Measurements from ENCODE around the gene MPPED1. TPM values are rescaled to one million over a fixed set of nuclear protein-coding genes. Genes with fewer than 3 reads are reported as not detected.

Gene MPPED1
- total RNA-seq, 1 donor from 2014 or later, result not detected

- DNase-seq (ENCODE audit: low spot score), result no peak
- H3K27ac Mint-ChIP-seq, result no peak overlapping the region
- no peaks in the 10 kb centered on the region for H3K4me1 Mint-ChIP-seq (ENCODE audit: low read depth)
- no peaks in the 10 kb centered on the region for H3K9me3 Mint-ChIP-seq
- H3K27me3 Mint-ChIP-seq (ENCODE audit: insufficient read depth), result peaks cover 1% of the 10 kb centered on the region
- no peaks in the 10 kb centered on the region for H3K36me3 Mint-ChIP-seq (ENCODE audit: low read depth)
- H3K4me3 Mint-ChIP-seq, result no peak overlapping the region
- intact Hi-C loops (cut with micrococcal nuclease), result no loop called here
These were observed 121.3 kb downstream of the MPPED1 start for GRCh38 chr22:43533156-43533530.

GRCh38 chr22:43533656-43534428 lies 122.0 kb downstream of the MPPED1 start:
- no peak overlapping the region for H3K4me3 Mint-ChIP-seq
- H3K27ac Mint-ChIP-seq, result no peak overlapping the region
- H3K4me1 Mint-ChIP-seq (ENCODE audit: low read depth), result no peaks in the 10 kb centered on the region
- H3K9me3 Mint-ChIP-seq, result no peaks in the 10 kb centered on the region
- no peaks in the 10 kb centered on the region for H3K36me3 Mint-ChIP-seq (ENCODE audit: low read depth)
- H3K27me3 Mint-ChIP-seq (ENCODE audit: insufficient read depth), result peaks cover 2% of the 10 kb centered on the region
- intact Hi-C loops (cut with micrococcal nuclease), result no loop called here
- no peak for DNase-seq (ENCODE audit: low spot score)

GRCh38 chr22:43534916-43535315 lies 123.1 kb downstream of the MPPED1 start:
- no peaks in the 10 kb centered on the region for H3K36me3 Mint-ChIP-seq (ENCODE audit: low read depth)

GRCh38 chr22:43535336-43535735 lies 123.5 kb downstream of the MPPED1 start:
- Mint-ChIP-seq H3K4me1 (ENCODE audit: low read depth) (no peaks in the 10 kb centered on the region), H3K27me3 (ENCODE audit: insufficient read depth) (peaks cover 2% of the 10 kb centered on the region), H3K4me3 (no peak overlapping the region), H3K9me3 (no peaks in the 10 kb centered on the region), H3K27ac (no peak overlapping the region), H3K36me3 (ENCODE audit: low read depth) (no peaks in the 10 kb centered on the region)
- intact Hi-C loops (cut with micrococcal nuclease), result no loop called here
- DNase-seq (ENCODE audit: low spot score), result no peak

More at GRCh38 chr22:43534916-43535315, 123.1 kb downstream of the MPPED1 start:
- no peaks in the 10 kb centered on the region for H3K9me3 Mint-ChIP-seq
- no peaks in the 10 kb centered on the region for H3K4me1 Mint-ChIP-seq (ENCODE audit: low read depth)
- H3K4me3 Mint-ChIP-seq, result no peak overlapping the region
- no peak for DNase-seq (ENCODE audit: low spot score)
- intact Hi-C loops (cut with micrococcal nuclease), result no loop called here
- H3K27ac Mint-ChIP-seq, result no peak overlapping the region
- peaks cover 2% of the 10 kb centered on the region for H3K27me3 Mint-ChIP-seq (ENCODE audit: insufficient read depth)

GRCh38 chr22:43535741-43536140 lies 123.9 kb downstream of the MPPED1 start:
- no peaks in the 10 kb centered on the region for H3K9me3 Mint-ChIP-seq
- H3K4me1 Mint-ChIP-seq (ENCODE audit: low read depth), result no peaks in the 10 kb centered on the region
- DNase-seq (ENCODE audit: low spot score), result no peak
- intact Hi-C loops (cut with micrococcal nuclease), result no loop called here
- peaks cover 2% of the 10 kb centered on the region for H3K27me3 Mint-ChIP-seq (ENCODE audit: insufficient read depth)
- no peak overlapping the region for H3K4me3 Mint-ChIP-seq
- no peaks in the 10 kb centered on the region for H3K36me3 Mint-ChIP-seq (ENCODE audit: low read depth)
- no peak overlapping the region for H3K27ac Mint-ChIP-seq

GRCh38 chr22:43537019-43537585 lies 125.3 kb downstream of the MPPED1 start:
- intact Hi-C loops (cut with micrococcal nuclease), result no loop called here
- H3K4me3 Mint-ChIP-seq, result no peak overlapping the region
- H3K27me3 Mint-ChIP-seq (ENCODE audit: insufficient read depth), result peaks cover 2% of the 10 kb centered on the region

GRCh38 chr22:43539572-43540528 lies 128.0 kb downstream of the MPPED1 start:
- H3K9me3 Mint-ChIP-seq, result no peaks in the 10 kb centered on the region
- H3K36me3 Mint-ChIP-seq (ENCODE audit: low read depth), result no peaks in the 10 kb centered on the region
- no peaks in the 10 kb centered on the region for H3K4me1 Mint-ChIP-seq (ENCODE audit: low read depth)
- no peak overlapping the region for H3K27ac Mint-ChIP-seq
- H3K27me3 Mint-ChIP-seq (ENCODE audit: insufficient read depth), result peaks cover 4% of the 10 kb centered on the region
- H3K4me3 Mint-ChIP-seq, result no peak overlapping the region
- no peak for DNase-seq (ENCODE audit: low spot score)
- intact Hi-C loops (cut with micrococcal nuclease), result no loop called here

More at GRCh38 chr22:43537019-43537585, 125.3 kb downstream of the MPPED1 start:
- Mint-ChIP-seq H3K36me3 (ENCODE audit: low read depth) (no peaks in the 10 kb centered on the region), H3K9me3 (no peaks in the 10 kb centered on the region), H3K4me1 (ENCODE audit: low read depth) (no peaks in the 10 kb centered on the region), H3K27ac (no peak overlapping the region)
- DNase-seq (ENCODE audit: low spot score), result no peak

GRCh38 chr22:43540529-43540923 lies 128.7 kb downstream of the MPPED1 start:
- Mint-ChIP-seq H3K36me3 (ENCODE audit: low read depth) (no peaks in the 10 kb centered on the region), H3K4me3 (no peak overlapping the region), H3K9me3 (no peaks in the 10 kb centered on the region), H3K4me1 (ENCODE audit: low read depth) (no peaks in the 10 kb centered on the region), H3K27me3 (ENCODE audit: insufficient read depth) (peaks cover 4% of the 10 kb centered on the region), H3K27ac (no peak overlapping the region)
- no peak for DNase-seq (ENCODE audit: low spot score)
- intact Hi-C loops (cut with micrococcal nuclease), result no loop called here

- Mint-ChIP-seq H3K27ac (no peak overlapping the region), H3K36me3 (ENCODE audit: low read depth) (no peaks in the 10 kb centered on the region)
- intact Hi-C loops (cut with micrococcal nuclease), result no loop called here
These were observed 129.2 kb downstream of the MPPED1 start for GRCh38 chr22:43541022-43541421.

GRCh38 chr22:43541462-43542407 lies 129.9 kb downstream of the MPPED1 start:
- DNase-seq (ENCODE audit: low spot score), result no peak
- Mint-ChIP-seq H3K27me3 (ENCODE audit: insufficient read depth) (peaks cover 4% of the 10 kb centered on the region), H3K4me3 (no peak overlapping the region), H3K36me3 (ENCODE audit: low read depth) (no peaks in the 10 kb centered on the region), H3K27ac (no peak overlapping the region), H3K4me1 (ENCODE audit: low read depth) (no peaks in the 10 kb centered on the region), H3K9me3 (no peaks in the 10 kb centered on the region)
- intact Hi-C loops (cut with micrococcal nuclease), result no loop called here

More at GRCh38 chr22:43541022-43541421, 129.2 kb downstream of the MPPED1 start:
- H3K9me3 Mint-ChIP-seq, result no peaks in the 10 kb centered on the region
- H3K4me1 Mint-ChIP-seq (ENCODE audit: low read depth), result no peaks in the 10 kb centered on the region
- H3K4me3 Mint-ChIP-seq, result no peak overlapping the region
- H3K27me3 Mint-ChIP-seq (ENCODE audit: insufficient read depth), result peaks cover 4% of the 10 kb centered on the region
- no peak for DNase-seq (ENCODE audit: low spot score)

GRCh38 chr22:43542681-43543521 lies 131.1 kb downstream of the MPPED1 start:
- Mint-ChIP-seq H3K4me3 (no peak overlapping the region), H3K9me3 (no peaks in the 10 kb centered on the region), H3K36me3 (ENCODE audit: low read depth) (no peaks in the 10 kb centered on the region), H3K4me1 (ENCODE audit: low read depth) (no peaks in the 10 kb centered on the region), H3K27me3 (ENCODE audit: insufficient read depth) (peaks cover 4% of the 10 kb centered on the region), H3K27ac (no peak overlapping the region)
- DNase-seq (ENCODE audit: low spot score), result no peak
- intact Hi-C loops (cut with micrococcal nuclease), result no loop called here

Data from activated T-helper 1 cell treated with anti-CD3 and anti-CD28 coated beads, Interleukin-12 subunit alpha, Interleukin-12 subunit beta, Interleukin-2, Interleukin-4 antibody, amounts not matched to agents 30 ng/mL and 10 ng/mL and 1 ng/mL, durations not matched to agents 14 hours and 24 hours and 36 hours (primary cell).